ENCODE measurements around the gene STARD5.

Gene STARD5

GRCh38 chr15:81291916-81292522 is 31.9 kb downstream of the STARD5 start:
- DNase-seq = no peak

- no peak for DNase-seq
Measured at GRCh38 chr15:81289910-81290309, 34.0 kb downstream of the STARD5 start.

GRCh38 chr15:81288616-81289015 is 35.3 kb downstream of the STARD5 start:
- no peak for DNase-seq

GRCh38 chr15:81288040-81288439 is 35.9 kb downstream of the STARD5 start:
- no peak for DNase-seq

GRCh38 chr15:81286621-81287121 is 37.3 kb downstream of the STARD5 start:
- DNase-seq = no peak

GRCh38 chr15:81285461-81285860 is 38.5 kb downstream of the STARD5 start:
- no peak for DNase-seq

- no peak for DNase-seq
Measured at GRCh38 chr15:81284256-81285031, 39.5 kb downstream of the STARD5 start.

GRCh38 chr15:81282911-81283310 is 41.0 kb downstream of the STARD5 start:
- no peak for DNase-seq

GRCh38 chr15:81282606-81282895 is 41.4 kb downstream of the STARD5 start:
- DNase-seq = no peak

GRCh38 chr15:81281766-81282605 is 42.0 kb downstream of the STARD5 start:
- DNase-seq = no peak

GRCh38 chr15:81281456-81281735 is 42.5 kb downstream of the STARD5 start:
- DNase-seq = no peak

GRCh38 chr15:81280696-81281455 is 43.1 kb downstream of the STARD5 start:
- no peak for DNase-seq

- DNase-seq = no peak
Measured at GRCh38 chr15:81279621-81280485, 44.1 kb downstream of the STARD5 start.

GRCh38 chr15:81278306-81279029 is 45.5 kb downstream of the STARD5 start:
- no peak for DNase-seq

GRCh38 chr15:81277851-81278250 is 46.1 kb downstream of the STARD5 start:
- no peak for DNase-seq

GRCh38 chr15:81276967-81277366 is 47.0 kb downstream of the STARD5 start:
- no peak for DNase-seq

- peak; percentile 50 for DNase-seq
Measured at GRCh38 chr15:81275711-81276392, 48.1 kb downstream of the STARD5 start.

GRCh38 chr15:81274931-81275707 is 48.8 kb downstream of the STARD5 start:
- peak; percentile 90 for DNase-seq

- no peak for DNase-seq
Measured at GRCh38 chr15:81274255-81274654, 49.7 kb downstream of the STARD5 start.

GRCh38 chr15:81273855-81274254 is 50.1 kb downstream of the STARD5 start:
- no peak for DNase-seq
